Fibroblast of villous mesenchyme (primary cell): Measurements from ENCODE around the gene MED15. TPM values are rescaled to one million over a fixed set of nuclear protein-coding genes. Genes with fewer than 3 reads are reported as not detected.

Source experiments
- DNase-seq: peaks from one replicate; pipeline ENCODE4 v3.0.0-alpha.2; 2010; ENCODE audit warnings: low read depth
- H3K4me3 ChIP-seq: 2 replicates; pipeline ENCODE4 v1.5.1; 2011; ENCODE audit warnings: low read depth, mild to moderate bottlenecking, low read length
- CTCF ChIP-seq: IDR thresholded peaks from 2 replicates; pipeline ENCODE4 v1.5.1; 2012; ENCODE audit warnings: low read depth, mild to moderate bottlenecking, low read length; ENCODE audit not compliant: insufficient read depth
- total RNA-seq: library from RNA; depleted of rRNA; stranded (reverse); fragments of >200 nt; gene quantifications from 2 replicates; pipeline ENCODE4 v1.2.3, GENCODE V29; 2012

Gene MED15
- total RNA-seq, 1 donor = 51.0 TPM

- no peak for TF ChIP-seq CTCF
Observed at GRCh38 chr22:20622650-20623339, 115.4 kb downstream of the MED15 start.

GRCh38 chr22:20624161-20624616, 116.8 kb downstream of the MED15 start:
- DNase-seq = no peak
- no peak for TF ChIP-seq CTCF
- H3K4me3 ChIP-seq = no peak overlapping the region

More at GRCh38 chr22:20622650-20623339, 115.4 kb downstream of the MED15 start:
- no peak for DNase-seq
- no peak overlapping the region for H3K4me3 ChIP-seq

DNA sequence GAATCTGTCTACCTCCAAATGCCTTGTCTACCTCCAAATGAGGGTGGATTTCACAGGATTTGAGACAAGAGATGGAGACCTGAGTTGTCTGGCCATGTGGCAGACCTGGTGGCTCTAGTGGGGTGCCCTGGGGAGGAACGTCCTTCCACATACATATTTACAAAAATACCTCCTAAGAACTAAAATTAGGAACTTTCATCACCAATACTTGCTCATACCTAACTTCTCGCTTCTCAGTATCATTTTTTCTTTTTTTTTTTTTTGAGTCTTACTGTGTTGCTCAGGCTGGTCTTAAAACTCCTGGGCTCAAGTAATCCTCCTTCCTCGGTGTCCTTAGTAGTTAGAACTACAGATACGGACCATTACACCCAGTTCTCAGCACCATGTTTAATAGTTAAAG, 117.9 kb downstream of the MED15 start:
- no peak for TF ChIP-seq CTCF

GRCh38 chr22:20626811-20627210, 119.4 kb downstream of the MED15 start:
- H3K4me3 ChIP-seq = no peak overlapping the region
- DNase-seq = no peak
- TF ChIP-seq CTCF = no peak

More for the DNA sequence above, 117.9 kb downstream of the MED15 start:
- H3K4me3 ChIP-seq = no peak overlapping the region
- DNase-seq = no peak

DNA sequence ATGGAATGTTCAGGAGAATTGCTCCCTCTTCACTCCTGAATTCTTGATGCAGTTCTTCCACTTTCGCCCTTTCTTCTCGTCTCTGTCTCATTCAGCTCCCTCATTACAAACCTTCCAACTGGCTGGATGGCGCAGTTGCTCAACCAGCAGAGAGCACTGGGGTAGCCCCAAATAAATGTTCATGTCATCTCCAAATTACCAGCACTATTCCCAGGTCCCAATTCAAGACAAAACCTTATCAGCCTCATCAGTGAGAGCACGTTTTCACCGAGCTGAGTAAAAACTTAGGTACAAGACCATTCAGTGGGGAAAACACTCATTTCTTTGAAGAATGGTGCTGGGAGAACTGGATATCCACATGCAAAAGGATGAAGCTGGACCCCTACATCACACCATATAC, 120.0 kb downstream of the MED15 start:
- DNase-seq = no peak
- H3K4me3 ChIP-seq = no peak overlapping the region
- no peak for TF ChIP-seq CTCF

DNA sequence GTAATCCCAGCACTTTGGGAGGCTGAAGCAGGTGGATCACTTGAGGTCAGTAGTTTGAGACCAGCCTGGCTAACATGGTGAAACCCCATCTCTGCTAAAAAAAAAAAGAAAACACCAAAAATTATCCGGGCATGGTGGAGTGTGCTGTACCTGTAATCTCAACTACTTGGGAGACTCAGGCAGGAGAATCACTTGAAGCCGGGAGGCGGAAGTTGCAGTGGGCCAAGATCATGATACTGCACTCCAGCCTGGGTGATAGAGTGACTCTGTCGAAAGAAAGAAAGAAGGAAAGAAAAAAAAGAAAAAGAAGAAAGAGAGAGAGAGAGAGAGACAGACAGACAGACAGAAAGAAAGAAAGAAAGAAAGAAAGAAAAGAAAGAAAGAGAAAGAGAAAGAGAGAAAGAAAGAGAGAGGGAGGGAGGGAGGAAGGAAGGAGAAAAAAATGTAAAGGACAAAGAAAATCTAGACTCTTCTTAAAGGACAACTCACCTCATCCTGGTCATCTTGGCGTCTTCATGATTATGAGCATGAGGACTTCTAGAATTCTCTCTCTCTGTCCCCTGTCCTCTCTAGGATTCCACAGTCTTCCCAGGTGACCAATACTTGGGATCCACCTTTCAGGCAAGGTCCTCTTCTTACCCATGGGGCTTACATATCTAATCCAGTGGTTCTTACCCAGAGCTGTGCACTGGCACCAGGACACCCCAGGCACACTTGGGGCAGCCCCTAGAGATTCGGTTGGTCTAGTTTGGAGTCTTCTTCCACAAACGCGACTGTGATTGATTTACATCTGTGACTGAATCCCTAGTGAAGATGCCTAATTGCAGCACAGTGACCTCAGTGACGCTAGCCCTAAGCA, 120.9 kb downstream of the MED15 start:
- no peak for TF ChIP-seq CTCF
- no peak for DNase-seq
- no peak overlapping the region for H3K4me3 ChIP-seq
